ENCODE measurements around the gene NHSL1. TPM values are rescaled to one million over a fixed set of nuclear protein-coding genes. Genes with fewer than 3 reads are reported as not detected.

The NHSL1 gene
- total and polyA plus RNA-seq, 2 donors (not counting 3 experiments of a cell fraction or from before 2014, with no cell fraction given), result 24.8 to 55.0 TPM

- BruUV-seq (replicated peaks), result no TSS peak
- Histone ChIP-seq H3K9me1 (replicated peaks; ENCODE audit: control insufficient read depth, extremely low read depth, insufficient read depth, low read length) (no peaks in the 10 kb centered on the region), H3K4me1 (ENCODE audit: control insufficient read depth, extremely low read depth, insufficient read depth, low read length) (peaks cover 5% of the 10 kb centered on the region), H3K9me3 (replicated peaks; ENCODE audit: control insufficient read depth, insufficient read depth, low read length) (no peaks in the 10 kb centered on the region), H4K20me1 (replicated peaks; ENCODE audit: control insufficient read depth, extremely low read depth, insufficient read depth, low read length) (no peaks in the 10 kb centered on the region), H3K79me2 (ENCODE audit: control insufficient read depth, insufficient read depth, low read length) (peaks cover 12% of the 10 kb centered on the region), H3K4me3 (replicated peaks in 1 of 3; ENCODE audit: insufficient read depth in 1 of 3, low read depth in 1 of 3, low read length in 3 of 3) (no peak overlapping the region), H3K4me2 (ENCODE audit: insufficient read depth, low read length) (no peak overlapping the region), H3K27ac (ENCODE audit: insufficient read depth, low read depth, low read length) (no peak overlapping the region), H3K27me3 (ENCODE audit: control insufficient read depth in 2 of 2, insufficient read depth in 2 of 2, low read length in 2 of 2) (no peaks in the 10 kb centered on the region), H3K9ac (replicated peaks; ENCODE audit: extremely low read depth, insufficient read depth, low read length) (no peak overlapping the region), H3K36me3 (ENCODE audit: control insufficient read depth in 2 of 2, extremely low read depth in 1 of 2, insufficient read depth in 2 of 2, low read length in 2 of 2) (peaks cover 4 to 16% of the 10 kb centered on the region in 2 experiments), H2AFZ (ENCODE audit: low read depth, low read length) (no peak overlapping the region)
- ChIA-PET CTCF (no interaction called here), POLR2A (interaction anchor here (0.7 kb wide), 1 partner anchor 15 kb away, joined by 7 read pairs; no protein-coding TSS in a partner anchor)
- FAIRE-seq (no peak), DNase-seq (ENCODE audit: low read depth, low spot score) (no peak)
- dilution Hi-C loops (cut with MboI; ENCODE audit: extremely low pct_ligation_motif_present, low sequenced_read_pairs) (no loop called here), intact Hi-C loops (cut with micrococcal nuclease) (no loop called here)
- TF ChIP-seq POLR2A (IDR thresholded peaks at IDR 0.05; ENCODE audit: low read depth, low read length) (no peak), MAX (IDR thresholded peaks at IDR 0.05; ENCODE audit: insufficient read depth, insufficient read length) (no peak), EZH2 (IDR thresholded peaks at IDR 0.05; ENCODE audit: borderline replicate concordance, low read depth, low read length, severe bottlenecking) (no peak), POLR2AphosphoS5 (IDR thresholded peaks at IDR 0.05; ENCODE audit: insufficient read depth, low read depth, low read length) (no peak), GATA2 (IDR thresholded peaks at IDR 0.05; ENCODE audit: insufficient read depth, insufficient read length, low read depth, low read length) (no peak), FOS (IDR thresholded peaks at IDR 0.05; ENCODE audit: borderline replicate concordance, insufficient read depth, low read length) (no peak), CTCF (IDR thresholded peaks at IDR 0.05; ENCODE audit: extremely low read depth in 1 of 2, insufficient read depth in 1 of 2, low read depth in 1 of 2, low read length in 2 of 2) (no peak), JUN (IDR thresholded peaks at IDR 0.05; ENCODE audit: borderline replicate concordance, insufficient read depth, insufficient read length, low read depth) (no peak), MYC (IDR thresholded peaks at IDR 0.05; ENCODE audit: low read depth, low read length) (no peak)
Measured at GRCh38 chr6:138464085-138464484, 35.2 kb downstream of the NHSL1 start.

All from endothelial cell of umbilical vein (primary cell).